PC-3 (cell line): ENCODE measurements around the gene EIPR1. TPM values are rescaled to one million over a fixed set of nuclear protein-coding genes. Genes with fewer than 3 reads are reported as not detected.

Source experiments
- ATAC-seq: fragments of 200-7000 bp; cut with Tn5 transposase; 2 replicates; pipeline ENCODE4 v1.9.1; 2020; ENCODE audit warnings: mild to moderate bottlenecking, moderate library complexity
- BruUV-seq: library from RNA; stranded (reverse); fragments of 400-500 nt; replicated peaks from 2 replicates; lab custom pipeline; 2021; lab: Mats Ljungman, UMichigan
- CTCF ChIA-PET: fragments of 300-600 bp; sonication (Branson Sonifier 250); formaldehyde crosslinking; loops from one replicate; lab custom pipeline; 2022; ENCODE audit warnings: antibody characterized with exemption; lab: Charles Lee
- POLR2A ChIA-PET: fragments of 300-600 bp; sonication (Branson Sonifier 250); formaldehyde crosslinking; loops from one replicate; lab custom pipeline; 2022; ENCODE audit warnings: antibody characterized with exemption; ENCODE audit not compliant: unreplicated experiment; lab: Charles Lee
- DNase-seq: peaks from one replicate; pipeline ENCODE4 v3.0.0-alpha.2; 2015
- H2AFZ ChIP-seq: fragments of 300-600 bp; sonication (generic); 2 replicates; pipeline ENCODE4 v1.6.0; 2016; ENCODE audit warnings: antibody characterized with exemption, low read length
- H3F3A ChIP-seq: fragments of 300-600 bp; sonication (generic); one replicate; pipeline ENCODE4 v1.6.0; 2017; ENCODE audit warnings: antibody characterized with exemption, low read length, control low read depth, mild to moderate bottlenecking; ENCODE audit not compliant: unreplicated experiment
- H3K27ac ChIP-seq: fragments of 300-600 bp; sonication (generic); 2 replicates; pipeline ENCODE4 v1.5.1; 2016; ENCODE audit warnings: mild to moderate bottlenecking, low read length
- H3K27me3 ChIP-seq: fragments of 300-600 bp; sonication (generic); 2 replicates; pipeline ENCODE4 v1.6.1; 2016; ENCODE audit warnings: low read length, mixed read lengths
- H3K36me3 ChIP-seq: fragments of 300-600 bp; sonication (generic); 2 replicates; pipeline ENCODE4 v1.6.1; 2016; ENCODE audit warnings: low read depth, mixed run types, low read length, mixed read lengths
- H3K4me1 ChIP-seq: fragments of 300-600 bp; sonication (generic); 2 replicates; pipeline ENCODE4 v1.5.1; 2016; ENCODE audit warnings: low read length; ENCODE audit not compliant: insufficient read depth
- H3K4me2 ChIP-seq: fragments of 300-600 bp; sonication (generic); 2 replicates; pipeline ENCODE4 v1.6.0; 2016; ENCODE audit warnings: low read length
- H3K4me3 ChIP-seq: fragments of 300-600 bp; sonication (generic); 2 replicates; pipeline ENCODE4 v1.5.1; 2016; ENCODE audit warnings: mild to moderate bottlenecking, low read length, mixed read lengths
- H3K79me2 ChIP-seq: fragments of 300-600 bp; sonication (generic); 2 replicates; pipeline ENCODE4 v1.6.1; 2017; ENCODE audit warnings: low read length, mixed read lengths
- H3K9ac ChIP-seq: fragments of 300-600 bp; sonication (generic); 2 replicates; pipeline ENCODE4 v1.6.0; 2016; ENCODE audit warnings: mild to moderate bottlenecking, low read length
- H3K9me2 ChIP-seq: fragments of 300-600 bp; sonication (generic); replicated peaks from 2 replicates; pipeline ENCODE4 v1.6.1; 2016; ENCODE audit warnings: mixed run types, low read length, mixed read lengths
- H3K9me3 ChIP-seq: fragments of 300-600 bp; sonication (generic); 2 replicates; pipeline ENCODE4 v1.6.1; 2016; ENCODE audit warnings: low read length, mixed read lengths
- H4K20me1 ChIP-seq: fragments of 300-600 bp; sonication (generic); 2 replicates; pipeline ENCODE4 v1.6.1; 2016; ENCODE audit warnings: low read length, mixed read lengths
- EZH2 ChIP-seq: fragments of 300-600 bp; sonication (generic); IDR thresholded peaks from one replicate; pipeline ENCODE4 v1.6.1; 2017; ENCODE audit warnings: antibody characterized with exemption, mild to moderate bottlenecking, low read length; ENCODE audit not compliant: unreplicated experiment
- EZH2phosphoT487 ChIP-seq: fragments of 300-600 bp; sonication (generic); IDR thresholded peaks from 2 replicates; pipeline ENCODE4 v1.6.1; 2018; ENCODE audit warnings: mild to moderate bottlenecking, antibody characterized with exemption, low read length, borderline replicate concordance
- intact Hi-C: fragments of 100-400 bp; cut with micrococcal nuclease; formaldehyde crosslinking; loops from 2 replicates; pipeline ENCODE4 v1.9.0; 2023
- total RNA-seq: library from RNA; depleted of rRNA; stranded (reverse); fragments of >200 nt; gene quantifications from 2 replicates; pipeline ENCODE4 v1.2.3, GENCODE V29; 2014
- TF ChIP-seq, protein P1 (sequence below): fragments of 300-600 bp; sonication (generic); conservative IDR thresholded peaks from 2 replicates; pipeline ENCODE4 v1.5.1; 2017; ENCODE audit warnings: antibody characterized with exemption, low read depth, mild to moderate bottlenecking, low read length

Gene EIPR1
- total RNA-seq, 1 experiment from 2014 or later, result 90.1 TPM

DNA sequence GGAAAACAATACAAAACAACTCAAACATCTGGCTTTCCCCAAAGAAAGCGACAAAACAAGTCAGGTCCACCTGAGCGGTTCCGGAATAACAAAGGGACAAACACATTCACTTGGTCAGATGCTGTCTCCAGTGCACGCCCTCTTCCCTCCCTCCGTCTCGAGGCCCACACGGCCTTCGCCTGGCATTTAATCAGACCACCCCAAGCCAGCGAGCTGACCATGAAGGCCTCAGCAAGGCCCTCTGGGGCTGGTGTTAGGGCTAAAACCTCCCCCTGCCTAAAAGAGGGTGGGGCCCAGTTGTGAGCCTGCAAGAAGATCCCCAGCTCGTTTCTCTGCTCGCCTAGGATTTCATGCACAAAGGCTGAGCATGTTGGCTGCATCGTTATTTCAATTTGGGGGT is 180.3 kb downstream of the EIPR1 start:
- DNase-seq, result no peak
- no peak for ATAC-seq
- Histone ChIP-seq H3K27ac (no peak overlapping the region), H3K4me2 (no peak overlapping the region), H2AFZ (no peak overlapping the region), H3K79me2 (no peaks in the 10 kb centered on the region), H3K36me3 (peaks cover 16% of the 10 kb centered on the region), H3K9ac (no peak overlapping the region), H3K9me2 (no peaks in the 10 kb centered on the region), H3F3A (no peaks in the 10 kb centered on the region), H4K20me1 (no peaks in the 10 kb centered on the region), H3K4me1 (no peaks in the 10 kb centered on the region), H3K27me3 (no peaks in the 10 kb centered on the region), H3K4me3 (no peak overlapping the region), H3K9me3 (no peaks in the 10 kb centered on the region)
- no peak for TF ChIP-seq EZH2
- TF ChIP-seq, protein P1, sequence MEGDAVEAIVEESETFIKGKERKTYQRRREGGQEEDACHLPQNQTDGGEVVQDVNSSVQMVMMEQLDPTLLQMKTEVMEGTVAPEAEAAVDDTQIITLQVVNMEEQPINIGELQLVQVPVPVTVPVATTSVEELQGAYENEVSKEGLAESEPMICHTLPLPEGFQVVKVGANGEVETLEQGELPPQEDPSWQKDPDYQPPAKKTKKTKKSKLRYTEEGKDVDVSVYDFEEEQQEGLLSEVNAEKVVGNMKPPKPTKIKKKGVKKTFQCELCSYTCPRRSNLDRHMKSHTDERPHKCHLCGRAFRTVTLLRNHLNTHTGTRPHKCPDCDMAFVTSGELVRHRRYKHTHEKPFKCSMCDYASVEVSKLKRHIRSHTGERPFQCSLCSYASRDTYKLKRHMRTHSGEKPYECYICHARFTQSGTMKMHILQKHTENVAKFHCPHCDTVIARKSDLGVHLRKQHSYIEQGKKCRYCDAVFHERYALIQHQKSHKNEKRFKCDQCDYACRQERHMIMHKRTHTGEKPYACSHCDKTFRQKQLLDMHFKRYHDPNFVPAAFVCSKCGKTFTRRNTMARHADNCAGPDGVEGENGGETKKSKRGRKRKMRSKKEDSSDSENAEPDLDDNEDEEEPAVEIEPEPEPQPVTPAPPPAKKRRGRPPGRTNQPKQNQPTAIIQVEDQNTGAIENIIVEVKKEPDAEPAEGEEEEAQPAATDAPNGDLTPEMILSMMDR, result no peak
- no peak for TF ChIP-seq EZH2phosphoT487
- POLR2A ChIA-PET, result no interaction called here
- BruUV-seq, result no TSS peak
- intact Hi-C loops, result no loop called here
- CTCF ChIA-PET, result no interaction called here

DNA sequence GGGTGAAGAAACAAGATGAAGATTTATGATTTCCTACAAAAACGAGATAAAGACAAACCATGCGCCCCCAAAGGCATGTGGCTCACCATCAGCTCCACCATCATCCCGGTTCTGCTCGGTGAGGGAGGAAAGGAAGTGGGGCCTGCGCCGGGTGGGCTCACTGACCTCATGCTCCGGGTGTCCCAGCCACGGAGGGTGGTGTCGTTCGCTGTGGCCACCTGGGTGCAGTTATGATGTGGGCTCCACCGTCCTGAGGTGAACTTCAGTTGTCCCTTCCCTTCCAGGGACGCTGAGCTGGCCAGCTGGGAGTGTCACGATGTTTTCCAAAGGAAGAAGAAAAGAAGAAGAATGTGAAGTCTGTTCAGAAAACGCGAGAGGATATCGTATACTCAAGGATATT is 180.9 kb downstream of the EIPR1 start:
- ChIA-PET POLR2A (no interaction called here), CTCF (no interaction called here)
- Histone ChIP-seq H3K4me2 (no peak overlapping the region), H3K4me3 (no peak overlapping the region), H3K9me2 (no peaks in the 10 kb centered on the region), H3K9me3 (no peaks in the 10 kb centered on the region), H3K27me3 (no peaks in the 10 kb centered on the region), H3K9ac (no peak overlapping the region), H3F3A (no peaks in the 10 kb centered on the region), H3K79me2 (no peaks in the 10 kb centered on the region), H4K20me1 (no peaks in the 10 kb centered on the region), H2AFZ (no peak overlapping the region), H3K27ac (no peak overlapping the region), H3K4me1 (no peaks in the 10 kb centered on the region), H3K36me3 (peaks cover 21% of the 10 kb centered on the region)
- no TSS peak for BruUV-seq
- TF ChIP-seq EZH2, result no peak
- TF ChIP-seq, protein P1, result no peak
- no peak for TF ChIP-seq EZH2phosphoT487
- intact Hi-C loops, result no loop called here
- no peak for DNase-seq
- no peak for ATAC-seq

DNA sequence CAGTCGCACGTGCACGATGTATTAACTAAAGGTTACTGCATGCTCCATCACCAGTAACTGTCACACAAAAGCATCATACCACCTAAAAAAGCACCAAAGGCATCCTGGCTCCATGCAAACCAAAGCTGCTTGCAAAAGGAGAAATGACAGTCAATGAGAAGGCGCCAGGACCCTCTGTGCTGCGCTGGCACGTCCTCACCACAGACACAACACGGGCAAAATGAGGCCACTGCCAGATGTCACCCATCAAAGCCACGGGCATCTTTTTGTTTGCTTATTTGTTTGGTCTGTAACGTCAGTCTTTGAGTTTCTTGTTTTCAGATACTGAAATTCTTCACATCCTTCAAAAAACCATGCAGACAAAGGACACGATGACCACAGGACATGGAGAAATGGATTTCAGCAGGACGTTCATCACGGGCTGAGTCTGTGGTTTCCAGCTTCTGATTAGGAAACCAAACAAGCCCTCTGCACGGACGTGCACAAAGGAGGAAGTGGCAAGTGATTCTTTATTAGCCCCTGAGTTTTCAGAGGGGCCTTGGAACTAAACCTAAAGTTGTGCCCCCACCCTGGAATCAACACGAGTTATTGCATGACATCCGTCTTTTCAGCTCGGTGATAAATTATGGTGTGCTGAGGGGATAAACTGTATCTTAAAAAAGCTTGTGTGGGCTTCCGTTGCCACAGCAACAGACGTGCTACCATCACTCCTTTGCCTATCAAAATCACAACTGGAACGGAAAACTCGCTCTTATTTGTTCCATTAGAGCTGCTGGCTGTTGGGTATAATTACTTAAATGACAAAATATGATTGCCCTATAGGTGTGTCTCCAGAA is 181.8 kb downstream of the EIPR1 start:
- Histone ChIP-seq H3K79me2 (no peaks in the 10 kb centered on the region), H3K9me2 (no peaks in the 10 kb centered on the region), H2AFZ (no peak overlapping the region), H3K27ac (no peak overlapping the region), H3K4me2 (no peak overlapping the region), H3K4me1 (no peaks in the 10 kb centered on the region), H3F3A (no peaks in the 10 kb centered on the region), H4K20me1 (no peaks in the 10 kb centered on the region), H3K9ac (no peak overlapping the region), H3K9me3 (no peaks in the 10 kb centered on the region), H3K36me3 (peaks cover 21% of the 10 kb centered on the region), H3K4me3 (no peak overlapping the region), H3K27me3 (no peaks in the 10 kb centered on the region)
- intact Hi-C loops, result no loop called here
- no TSS peak for BruUV-seq
- DNase-seq, result no peak
- ChIA-PET CTCF (no interaction called here), POLR2A (no interaction called here)
- no peak for TF ChIP-seq EZH2phosphoT487
- TF ChIP-seq EZH2, result no peak
- TF ChIP-seq, protein P1, result no peak
- ATAC-seq, result no peak
